ENCODE data around the gene CPNE2.

DNA sequence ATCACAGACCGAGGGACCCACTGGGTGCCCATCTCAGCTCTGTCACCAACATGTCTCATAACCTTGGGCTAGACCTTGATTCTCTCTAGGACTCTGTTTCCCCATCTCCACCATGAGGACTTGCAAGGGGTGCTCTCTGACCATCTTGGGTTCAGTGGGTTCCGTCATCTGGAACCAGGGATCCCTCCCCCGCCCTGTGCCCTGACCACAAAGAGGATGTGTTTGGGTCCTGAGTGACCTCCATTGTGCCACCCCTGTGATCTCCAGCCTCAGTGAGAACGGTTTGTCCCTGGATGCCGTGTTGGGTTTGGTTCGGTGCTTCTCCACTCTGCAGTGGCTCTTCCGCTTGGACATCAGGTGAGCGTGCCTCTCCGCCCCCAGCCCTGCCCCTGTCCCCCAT is 49.1 kb upstream of the CPNE2 start:
- TF ChIP-seq, protein P1, sequence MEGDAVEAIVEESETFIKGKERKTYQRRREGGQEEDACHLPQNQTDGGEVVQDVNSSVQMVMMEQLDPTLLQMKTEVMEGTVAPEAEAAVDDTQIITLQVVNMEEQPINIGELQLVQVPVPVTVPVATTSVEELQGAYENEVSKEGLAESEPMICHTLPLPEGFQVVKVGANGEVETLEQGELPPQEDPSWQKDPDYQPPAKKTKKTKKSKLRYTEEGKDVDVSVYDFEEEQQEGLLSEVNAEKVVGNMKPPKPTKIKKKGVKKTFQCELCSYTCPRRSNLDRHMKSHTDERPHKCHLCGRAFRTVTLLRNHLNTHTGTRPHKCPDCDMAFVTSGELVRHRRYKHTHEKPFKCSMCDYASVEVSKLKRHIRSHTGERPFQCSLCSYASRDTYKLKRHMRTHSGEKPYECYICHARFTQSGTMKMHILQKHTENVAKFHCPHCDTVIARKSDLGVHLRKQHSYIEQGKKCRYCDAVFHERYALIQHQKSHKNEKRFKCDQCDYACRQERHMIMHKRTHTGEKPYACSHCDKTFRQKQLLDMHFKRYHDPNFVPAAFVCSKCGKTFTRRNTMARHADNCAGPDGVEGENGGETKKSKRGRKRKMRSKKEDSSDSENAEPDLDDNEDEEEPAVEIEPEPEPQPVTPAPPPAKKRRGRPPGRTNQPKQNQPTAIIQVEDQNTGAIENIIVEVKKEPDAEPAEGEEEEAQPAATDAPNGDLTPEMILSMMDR (IDR thresholded peaks at IDR 0.05 in 2 of 3, conservative IDR thresholded peaks at IDR 0.05 in 1 of 3; ENCODE audit: control insufficient read depth in 2 of 3, extremely low read depth in 1 of 3, insufficient read depth in 1 of 3, low read depth in 3 of 3, low read length in 3 of 3), result no peak
- no peak for TF ChIP-seq EZH2 (IDR thresholded peaks at IDR 0.05; ENCODE audit: borderline replicate concordance, control insufficient read depth, low read depth, low read length)
- TF ChIP-seq NFXL1 (IDR thresholded peaks at IDR 0.05; ENCODE audit: borderline replicate concordance), result no peak
- TF ChIP-seq HDAC2 (IDR thresholded peaks at IDR 0.05), result no peak
- no peak for TF ChIP-seq POLR2AphosphoS5 (IDR thresholded peaks at IDR 0.05; ENCODE audit: low read length)
- no peak for TF ChIP-seq EGR1 (IDR thresholded peaks at IDR 0.05; ENCODE audit: borderline replicate concordance in 1 of 2, low read depth in 2 of 2, low read length in 2 of 2)
- TF ChIP-seq FOXM1 (IDR thresholded peaks at IDR 0.05; ENCODE audit: low read depth, low read length), result no peak
- TF ChIP-seq, protein P2, sequence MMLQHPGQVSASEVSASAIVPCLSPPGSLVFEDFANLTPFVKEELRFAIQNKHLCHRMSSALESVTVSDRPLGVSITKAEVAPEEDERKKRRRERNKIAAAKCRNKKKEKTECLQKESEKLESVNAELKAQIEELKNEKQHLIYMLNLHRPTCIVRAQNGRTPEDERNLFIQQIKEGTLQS (IDR thresholded peaks at IDR 0.05; ENCODE audit: borderline replicate concordance, extremely low read depth, low read depth, low read length), result no peak
- no peak for TF ChIP-seq MXI1 (IDR thresholded peaks at IDR 0.05; ENCODE audit: low read depth, low read length)
- TF ChIP-seq CHD2 (IDR thresholded peaks at IDR 0.05; ENCODE audit: borderline replicate concordance, low read depth, low read length), result no peak
- no peak for TF ChIP-seq PAX5 (IDR thresholded peaks at IDR 0.05; ENCODE audit: borderline replicate concordance, low read depth, low read length)
- TF ChIP-seq SREBF2 (IDR thresholded peaks at IDR 0.05; ENCODE audit: low read length), result no peak
- TF ChIP-seq, protein P3, sequence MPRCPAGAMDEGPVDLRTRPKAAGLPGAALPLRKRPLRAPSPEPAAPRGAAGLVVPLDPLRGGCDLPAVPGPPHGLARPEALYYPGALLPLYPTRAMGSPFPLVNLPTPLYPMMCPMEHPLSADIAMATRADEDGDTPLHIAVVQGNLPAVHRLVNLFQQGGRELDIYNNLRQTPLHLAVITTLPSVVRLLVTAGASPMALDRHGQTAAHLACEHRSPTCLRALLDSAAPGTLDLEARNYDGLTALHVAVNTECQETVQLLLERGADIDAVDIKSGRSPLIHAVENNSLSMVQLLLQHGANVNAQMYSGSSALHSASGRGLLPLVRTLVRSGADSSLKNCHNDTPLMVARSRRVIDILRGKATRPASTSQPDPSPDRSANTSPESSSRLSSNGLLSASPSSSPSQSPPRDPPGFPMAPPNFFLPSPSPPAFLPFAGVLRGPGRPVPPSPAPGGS (IDR thresholded peaks at IDR 0.05; ENCODE audit: borderline replicate concordance, insufficient read depth, low read depth, low read length, poor library complexity, severe bottlenecking), result no peak
